Measurements from ENCODE around the gene COL9A3.
A peak's percentile ranks its signal among the peaks of the same experiment; 100 is the strongest.

Gene COL9A3

DNA sequence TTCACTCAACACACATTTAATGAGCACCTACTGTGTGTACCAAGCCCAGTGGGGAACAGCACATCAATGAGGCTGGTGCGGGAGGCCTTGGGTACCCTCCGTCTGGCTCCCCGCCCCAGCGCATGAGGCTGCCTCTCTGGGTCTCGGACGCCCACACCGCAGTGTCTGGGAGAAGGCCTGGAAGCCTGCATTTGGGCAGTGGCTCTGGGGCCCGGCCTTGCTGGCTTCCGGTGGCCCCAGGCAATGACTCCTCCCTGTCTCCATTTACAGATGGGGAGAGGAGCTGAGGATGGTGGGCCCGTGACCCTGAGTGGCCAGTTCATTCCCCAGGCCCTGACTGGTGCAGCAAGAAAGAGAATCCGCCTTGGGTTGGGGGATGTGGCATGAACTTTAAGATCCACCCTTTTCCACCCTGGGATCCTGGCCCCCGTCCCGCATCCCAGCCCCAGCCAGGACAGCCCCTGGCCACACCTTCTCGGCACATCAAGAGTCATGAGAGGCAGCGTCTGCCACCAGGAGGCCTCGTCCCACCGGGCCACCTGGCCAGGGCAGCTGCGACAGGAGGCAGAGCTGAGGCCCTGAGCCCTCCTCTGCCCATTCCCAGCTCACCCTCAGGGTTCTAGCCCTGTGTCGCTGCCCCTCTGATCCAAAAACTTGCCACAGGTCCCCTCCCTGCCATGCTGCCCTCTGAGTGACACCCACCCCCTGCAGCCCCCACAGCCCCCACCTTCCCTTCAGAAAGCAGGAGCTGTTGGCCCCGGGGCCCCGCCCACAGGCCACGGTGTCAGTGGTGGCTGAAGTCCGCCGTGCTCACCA, 38.0 kb upstream of the COL9A3 start:
- DNase-seq, result no peak

DNA sequence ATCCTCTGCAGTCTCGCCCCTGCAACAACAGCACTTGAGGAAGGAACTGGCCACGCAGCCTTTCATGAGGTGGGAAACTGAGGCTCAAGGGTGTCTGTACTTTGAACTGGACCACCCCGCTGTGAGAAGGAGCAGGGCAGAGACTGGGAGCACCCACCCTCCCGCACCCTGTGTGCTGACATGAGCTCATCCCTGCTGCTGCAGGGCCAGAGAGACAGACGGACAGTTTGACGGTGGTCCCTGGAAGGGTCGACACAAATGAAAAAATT, 37.5 kb upstream of the COL9A3 start:
- DNase-seq, result no peak

DNA sequence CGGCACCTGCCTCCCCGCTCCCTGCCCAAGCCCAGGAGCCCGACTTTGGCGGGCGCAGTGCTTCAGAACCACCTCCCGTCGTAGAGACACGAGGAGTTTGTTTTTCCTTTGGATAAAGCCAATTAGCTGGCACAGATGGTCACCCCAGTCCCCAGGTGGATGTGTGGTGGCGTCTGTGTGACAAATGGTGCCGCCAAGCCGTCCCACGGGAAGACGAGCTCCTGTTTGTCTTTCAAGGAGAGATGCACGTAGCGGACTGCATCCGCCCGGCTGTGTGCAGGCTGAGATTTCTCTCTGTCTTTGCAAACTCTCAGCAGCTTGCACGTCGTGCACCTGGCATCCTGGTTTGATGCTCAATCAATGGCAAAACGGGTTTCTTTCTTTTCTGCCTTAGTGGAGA, 36.6 kb upstream of the COL9A3 start:
- DNase-seq, result no peak

DNA sequence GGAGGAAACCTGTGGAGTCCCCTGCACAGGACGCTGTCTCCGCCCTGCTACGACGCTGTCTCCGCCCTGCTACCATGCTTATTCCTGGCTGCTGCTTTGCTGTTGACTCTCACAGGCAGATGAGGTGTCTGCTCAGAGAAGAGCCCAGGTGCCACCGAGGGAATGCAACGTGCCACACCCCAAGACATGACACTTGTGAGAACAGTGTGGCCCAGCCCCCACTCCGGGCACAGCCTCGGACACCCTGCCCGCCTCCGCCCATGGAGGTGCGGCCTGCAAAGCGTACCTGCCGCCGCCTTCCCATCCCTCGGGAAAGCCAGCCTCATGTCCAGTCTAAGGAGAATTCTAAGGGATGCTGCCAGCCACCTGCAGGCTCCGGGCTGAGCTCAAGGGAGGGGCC, 36.2 kb upstream of the COL9A3 start:
- no peak for DNase-seq

DNA sequence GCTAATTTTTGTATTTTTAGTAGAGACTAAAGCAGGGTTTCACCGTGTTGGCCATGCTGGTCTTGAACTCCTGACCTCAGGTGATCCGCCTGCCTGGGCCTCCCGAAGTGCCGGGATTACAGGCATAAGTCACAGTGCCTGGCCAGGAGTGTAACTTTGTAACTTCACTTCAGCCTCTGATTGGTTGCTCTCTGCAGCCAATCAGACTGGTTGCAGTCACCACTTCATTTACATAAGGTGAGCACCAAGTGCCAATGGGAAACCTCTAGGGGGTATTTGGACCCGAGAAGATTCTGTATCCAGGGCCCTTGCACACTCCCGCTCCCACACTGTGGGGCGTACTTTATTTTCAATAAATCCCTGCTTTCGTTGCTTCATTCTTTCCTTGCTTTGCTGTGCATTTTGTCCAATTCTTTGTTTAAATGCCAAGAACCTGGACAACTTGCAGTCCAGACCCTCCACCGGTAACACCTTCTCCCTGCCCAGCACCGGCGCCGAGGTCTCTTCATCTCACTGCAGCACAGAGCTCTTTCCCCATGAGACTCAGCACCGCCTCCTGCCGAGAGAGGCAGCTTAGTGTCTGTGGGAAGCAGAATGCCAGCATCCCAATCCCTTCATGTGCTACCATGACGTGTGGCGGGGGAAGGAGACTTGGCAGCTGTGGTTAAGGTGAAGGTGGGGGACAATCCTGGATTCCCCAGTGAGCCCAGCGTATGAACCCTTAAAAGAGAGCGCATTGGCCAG, 34.5 kb upstream of the COL9A3 start:
- no peak for DNase-seq

DNA sequence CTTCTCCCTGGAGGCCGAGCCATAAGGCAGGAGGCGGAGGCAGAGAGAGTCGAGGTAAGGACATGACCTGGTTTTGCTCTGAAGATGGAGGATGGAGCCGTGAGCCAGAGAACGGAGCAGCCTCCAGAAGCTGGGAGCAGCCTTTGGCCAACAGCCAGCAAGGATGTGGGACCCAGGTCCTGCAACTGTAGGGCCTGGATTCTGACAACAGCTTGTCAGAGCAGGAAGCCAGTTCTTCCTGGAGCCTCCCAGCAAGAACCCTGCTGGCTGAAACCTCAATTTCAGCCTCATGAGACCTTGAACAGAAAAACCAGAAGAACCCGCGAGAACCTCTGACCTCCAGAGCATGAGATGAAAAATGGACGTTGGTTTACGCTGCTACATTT, 34.0 kb upstream of the COL9A3 start:
- no peak for DNase-seq

DNA sequence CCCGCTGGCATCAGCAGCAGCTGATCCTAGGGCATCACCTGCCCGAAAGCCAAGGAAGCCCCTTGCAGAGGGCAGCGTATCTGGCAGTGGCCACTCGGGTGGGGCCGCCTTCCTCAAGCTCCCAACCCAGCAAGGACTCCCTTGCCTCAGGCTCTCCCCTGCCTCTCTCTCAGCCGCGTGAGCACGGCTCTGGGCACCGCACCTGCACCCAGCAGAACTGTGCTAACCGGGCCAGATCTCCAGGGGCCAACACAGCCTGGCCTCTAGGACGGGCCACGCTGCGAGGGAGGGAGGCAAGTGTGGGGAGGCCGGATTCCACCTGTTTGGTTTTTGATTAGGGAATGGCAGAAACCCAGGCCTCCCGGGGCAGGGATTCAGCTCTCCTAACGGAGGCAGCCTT, 32.4 kb upstream of the COL9A3 start:
- no peak for DNase-seq

DNA sequence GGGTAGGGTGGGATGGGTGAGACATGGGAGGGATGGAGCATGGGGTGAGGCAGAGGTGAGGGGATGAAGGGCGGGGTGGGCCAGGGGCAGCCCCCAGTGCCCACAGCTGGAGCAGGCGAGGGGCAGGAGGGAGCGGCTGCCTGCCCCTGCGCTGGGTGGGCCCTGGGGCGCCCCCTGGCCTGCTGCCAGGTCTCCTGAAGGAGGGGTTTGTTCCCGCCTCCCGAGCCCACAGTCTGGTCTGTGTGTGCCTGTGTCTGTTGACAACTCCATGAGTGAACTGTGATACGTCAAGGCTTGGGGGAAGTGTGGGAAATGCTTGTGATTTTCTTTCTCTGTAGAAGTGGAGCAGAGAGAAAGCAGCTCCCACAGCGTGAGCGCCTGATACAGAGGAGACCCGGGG, 31.5 kb upstream of the COL9A3 start:
- DNase-seq, result no peak

DNA sequence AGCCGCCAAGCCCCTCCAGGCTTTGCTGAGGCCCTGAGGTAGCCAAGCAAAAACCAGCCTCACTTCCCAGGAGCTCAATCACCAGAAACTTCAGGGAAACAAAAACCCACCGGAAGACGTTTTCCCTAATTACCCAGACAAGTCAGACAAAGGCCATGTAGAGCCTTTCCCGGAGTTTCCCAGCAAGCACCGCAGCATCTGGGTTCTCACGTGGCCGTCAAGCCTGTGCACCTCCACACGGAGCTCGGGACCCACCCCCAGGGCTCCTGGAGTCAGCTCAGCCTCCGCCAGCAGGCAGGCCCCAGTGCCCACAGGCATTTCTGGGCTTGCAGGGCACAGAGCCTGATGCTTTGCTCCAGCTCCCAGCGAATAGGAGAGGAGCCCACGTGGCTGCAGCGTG, 30.7 kb upstream of the COL9A3 start:
- DNase-seq, result no peak

DNA sequence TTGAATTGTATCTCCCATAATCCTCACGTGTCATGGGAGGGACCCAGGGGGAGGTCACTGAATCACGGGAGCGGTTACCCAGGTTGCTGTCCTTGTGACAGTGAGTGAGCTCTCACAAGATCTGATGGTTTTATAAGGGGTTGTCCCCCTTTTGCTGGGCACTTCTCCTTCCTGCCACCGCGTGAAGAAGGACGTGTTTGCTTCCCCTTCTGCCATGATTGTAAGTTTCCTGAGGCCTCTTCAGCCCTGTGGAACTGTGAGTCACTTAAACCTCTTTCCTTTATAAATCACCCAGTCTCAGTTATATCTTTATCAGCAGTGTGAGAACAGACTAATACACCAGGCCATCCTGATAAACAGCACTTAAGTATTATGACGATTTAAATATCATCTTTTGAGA, 29.5 kb upstream of the COL9A3 start:
- no peak for DNase-seq

DNA sequence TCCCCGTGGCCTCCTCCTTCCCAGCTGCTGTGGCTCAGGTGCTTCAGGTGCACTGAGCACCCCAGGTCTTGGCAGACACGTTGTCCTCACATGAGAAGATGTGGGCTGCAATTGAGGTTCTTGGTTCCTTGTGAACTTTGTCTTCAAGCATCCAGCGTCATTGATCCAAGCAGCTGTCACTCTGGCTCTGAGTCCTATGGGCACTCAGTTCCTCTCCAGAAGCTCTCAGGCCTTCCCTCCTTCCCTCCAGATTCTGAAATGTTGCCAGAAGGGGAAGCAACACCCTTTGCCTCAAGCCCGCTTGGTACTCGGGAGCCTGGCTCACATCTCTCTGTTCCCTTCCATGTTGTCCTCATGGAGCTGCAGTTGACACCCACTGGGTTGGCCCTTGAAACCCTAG, 29.0 kb upstream of the COL9A3 start:
- DNase-seq, result no peak

DNA sequence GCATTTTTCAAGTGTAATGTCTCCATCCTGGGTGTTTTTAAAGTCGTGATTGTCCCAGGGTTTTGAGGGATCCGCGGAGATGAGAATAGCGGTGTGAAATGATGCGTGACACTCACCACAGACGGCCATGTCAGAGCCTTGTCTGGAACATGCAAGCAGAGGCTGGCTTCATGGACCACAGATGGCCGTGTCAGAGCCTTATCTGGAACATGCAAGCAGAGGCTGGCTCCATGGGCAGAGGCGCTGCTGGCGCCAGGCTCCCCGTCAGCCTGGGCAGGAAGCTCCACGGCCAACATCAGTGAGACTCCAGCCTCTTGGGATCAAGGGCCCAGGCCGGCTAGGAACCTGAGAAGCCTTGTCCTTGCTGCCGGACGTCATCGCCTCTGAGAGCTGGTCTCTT, 28.2 kb upstream of the COL9A3 start:
- DNase-seq, result no peak

DNA sequence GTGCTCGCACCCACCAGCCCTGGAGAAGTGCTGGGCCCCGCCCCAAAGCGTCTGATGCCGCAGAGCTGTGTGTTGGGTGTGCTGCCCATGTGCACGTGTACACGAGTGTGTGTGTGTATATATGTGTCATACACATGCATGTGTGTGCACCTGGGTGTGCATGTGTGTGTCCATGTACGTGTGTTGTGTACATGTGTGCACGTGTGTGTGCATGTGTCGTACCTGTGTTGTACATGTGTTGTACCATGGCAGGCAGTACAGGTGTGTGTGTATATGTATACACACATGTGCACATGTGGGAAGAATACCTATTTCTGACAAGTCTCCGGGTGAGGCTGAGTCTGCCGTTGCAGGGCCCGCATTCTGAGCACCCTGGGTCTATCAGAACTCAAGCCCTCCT, 26.8 kb upstream of the COL9A3 start:
- no peak for DNase-seq

DNA sequence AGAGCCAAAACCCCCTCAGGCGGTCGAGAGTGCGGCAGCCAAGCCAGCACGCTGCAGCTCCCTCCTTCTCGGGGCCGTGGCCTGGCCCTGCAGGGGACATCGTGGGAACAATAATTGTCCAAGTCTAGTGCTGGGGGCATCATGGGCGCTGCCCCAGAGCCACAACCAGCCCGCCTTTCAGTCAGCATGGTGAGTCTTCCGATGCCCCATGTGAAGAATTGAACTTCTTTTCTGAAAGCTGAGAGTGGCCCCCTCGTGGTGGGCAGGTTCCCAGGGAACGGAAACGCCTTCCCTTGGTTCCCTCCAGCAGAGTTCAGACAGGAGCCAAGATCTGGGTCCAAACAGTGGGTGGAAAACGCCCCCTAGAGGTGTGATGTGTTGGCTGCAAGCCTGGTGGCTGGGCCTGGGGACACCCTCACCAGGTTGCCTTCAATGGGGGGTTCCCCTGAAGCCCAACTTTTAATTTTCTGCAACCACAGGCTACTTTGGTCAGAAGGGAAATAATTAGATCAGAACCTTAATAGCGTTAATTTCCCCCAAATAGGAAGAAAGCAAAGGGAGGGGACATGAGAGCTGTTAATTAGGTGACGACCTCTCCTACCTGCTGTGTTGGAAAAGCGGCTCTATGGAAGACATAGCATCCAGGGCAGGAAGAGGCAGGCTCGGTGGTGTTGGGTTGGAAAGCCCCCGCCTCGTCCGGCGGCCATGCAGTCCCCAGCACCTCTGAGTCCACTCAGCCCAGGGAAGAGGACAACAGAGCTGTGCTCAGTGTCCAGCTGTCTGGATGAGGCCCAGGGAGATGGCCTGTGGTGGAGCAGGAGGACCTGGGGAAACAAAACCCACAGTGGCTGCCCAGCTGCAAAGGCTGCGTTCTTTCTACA, 25.3 kb upstream of the COL9A3 start:
- peak in 1 of 2 experiments; percentile 47 for DNase-seq

DNA sequence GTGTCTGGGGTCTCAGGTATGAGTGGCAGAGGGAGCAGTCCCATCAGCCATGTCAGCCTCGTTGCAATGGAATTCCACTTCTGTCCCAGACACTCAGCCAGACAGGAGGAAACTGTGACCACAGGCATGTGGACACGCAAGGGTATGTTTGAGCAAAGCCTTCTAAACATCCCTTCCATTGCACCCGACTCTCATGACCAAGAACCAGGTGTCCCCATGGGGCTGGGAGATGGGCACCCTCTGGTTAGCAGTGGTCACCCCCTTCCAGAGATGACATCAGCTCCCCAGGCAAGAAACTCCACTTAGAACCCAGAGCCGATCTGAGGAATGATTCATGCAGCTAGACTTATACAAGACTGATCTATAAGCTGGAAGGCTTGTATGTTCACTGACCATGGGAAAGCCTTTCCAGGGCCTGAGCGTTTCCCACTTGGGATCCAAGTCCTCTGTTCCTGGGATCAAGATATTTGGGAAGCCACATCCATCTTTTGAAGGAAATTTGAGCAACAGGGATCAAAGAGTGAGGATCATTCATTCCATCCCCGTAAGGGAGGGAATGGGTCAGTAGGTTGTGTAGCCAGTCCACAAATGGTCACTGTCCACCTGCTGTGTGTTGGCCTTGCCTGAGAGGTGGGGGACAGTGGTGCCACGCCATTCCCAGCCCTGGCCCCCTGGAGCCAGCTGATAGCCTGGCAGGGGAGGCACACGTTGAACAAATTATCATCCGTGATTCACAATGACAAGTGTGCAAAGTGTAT, 24.5 kb upstream of the COL9A3 start:
- no peak for DNase-seq

DNA sequence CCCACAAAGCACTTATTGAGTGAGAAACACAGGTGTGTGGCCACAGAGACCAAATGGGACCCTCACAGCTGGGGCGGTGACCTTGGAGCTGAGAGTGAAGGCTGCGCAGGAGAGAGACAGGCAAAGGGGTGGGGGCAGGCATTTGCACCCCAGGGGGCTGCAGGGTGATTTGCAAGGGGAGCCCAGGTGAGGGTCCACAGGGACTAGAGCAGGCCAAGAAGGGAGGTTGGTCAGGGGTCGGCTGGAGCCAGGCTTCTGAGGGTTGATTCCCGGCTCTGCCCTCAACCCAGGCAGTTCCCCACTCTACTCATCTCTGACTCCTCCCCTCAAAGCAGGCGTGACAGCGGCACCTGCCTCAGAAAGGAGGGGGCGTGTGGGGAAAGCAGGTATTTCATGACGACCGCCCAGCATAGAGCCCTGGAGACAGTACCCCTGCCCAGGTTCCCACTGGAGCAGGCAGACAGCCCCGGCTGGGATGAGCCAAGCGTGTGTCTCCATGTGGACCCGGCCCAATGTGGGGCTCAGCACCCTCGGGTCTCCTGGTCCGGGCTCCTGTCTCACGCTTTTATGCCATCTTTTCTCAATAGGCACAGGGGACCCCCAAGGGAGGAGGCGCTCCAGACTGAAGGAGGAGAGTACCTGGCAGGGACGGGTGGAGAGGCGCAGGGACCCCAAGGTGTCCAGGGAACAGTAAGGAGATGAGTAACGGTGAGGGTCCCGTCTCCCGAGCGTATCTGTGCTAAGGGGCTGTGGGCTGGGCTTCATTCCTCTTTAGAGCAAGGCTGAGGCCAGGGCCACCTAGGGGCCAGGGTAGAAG, 23.7 kb upstream of the COL9A3 start:
- DNase-seq, result no peak

DNA sequence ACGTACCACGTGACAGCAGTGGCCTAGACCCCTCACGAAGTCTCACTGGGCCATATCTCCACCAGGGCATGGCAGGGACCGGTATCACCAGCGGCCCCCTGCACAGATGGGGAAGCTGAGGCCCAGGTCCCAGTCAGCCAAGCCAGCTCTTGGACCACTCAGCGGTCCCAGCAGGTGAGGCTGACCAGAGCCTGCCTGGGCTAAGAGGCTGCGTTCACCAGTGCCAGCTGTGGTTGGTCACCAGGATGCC, 23.2 kb upstream of the COL9A3 start:
- DNase-seq, result no peak

DNA sequence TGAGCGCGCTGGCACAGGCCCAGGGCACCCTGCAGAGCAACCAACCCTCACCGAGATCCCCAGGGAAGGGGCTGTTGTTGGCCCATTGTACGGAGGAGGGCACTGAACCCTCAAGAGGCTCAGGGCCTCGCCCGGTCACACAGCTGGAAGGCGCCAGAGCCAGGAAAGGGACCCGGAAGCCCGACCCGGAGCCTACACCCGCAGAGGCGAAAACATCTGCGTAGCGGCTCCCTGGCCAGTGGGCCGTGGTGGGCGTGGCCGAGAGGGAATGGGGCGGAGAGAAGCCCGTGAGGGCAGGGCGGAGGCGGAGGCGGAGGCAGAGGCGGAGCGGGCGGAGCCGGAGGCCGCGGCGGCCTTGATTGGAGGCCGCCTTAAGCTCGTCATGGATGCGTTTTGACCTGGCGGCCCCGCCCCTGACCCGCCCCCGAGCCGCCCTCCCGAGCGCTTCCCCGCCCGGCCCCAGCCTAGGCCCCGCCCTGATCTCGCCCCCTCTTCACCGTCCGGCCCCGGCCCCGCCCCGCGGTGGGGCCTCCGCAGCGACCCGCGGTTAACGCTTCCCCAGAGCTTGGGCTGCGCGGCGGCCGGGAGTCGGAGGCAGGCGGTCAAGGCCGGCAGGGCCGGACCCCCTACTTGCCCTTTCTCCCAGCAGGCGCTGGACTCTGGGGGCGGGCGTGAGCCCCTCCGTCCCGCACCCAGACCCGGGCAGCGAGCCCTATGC, 22.7 kb upstream of the COL9A3 start:
- DNase-seq, result peak; percentile 50 to 54

DNA sequence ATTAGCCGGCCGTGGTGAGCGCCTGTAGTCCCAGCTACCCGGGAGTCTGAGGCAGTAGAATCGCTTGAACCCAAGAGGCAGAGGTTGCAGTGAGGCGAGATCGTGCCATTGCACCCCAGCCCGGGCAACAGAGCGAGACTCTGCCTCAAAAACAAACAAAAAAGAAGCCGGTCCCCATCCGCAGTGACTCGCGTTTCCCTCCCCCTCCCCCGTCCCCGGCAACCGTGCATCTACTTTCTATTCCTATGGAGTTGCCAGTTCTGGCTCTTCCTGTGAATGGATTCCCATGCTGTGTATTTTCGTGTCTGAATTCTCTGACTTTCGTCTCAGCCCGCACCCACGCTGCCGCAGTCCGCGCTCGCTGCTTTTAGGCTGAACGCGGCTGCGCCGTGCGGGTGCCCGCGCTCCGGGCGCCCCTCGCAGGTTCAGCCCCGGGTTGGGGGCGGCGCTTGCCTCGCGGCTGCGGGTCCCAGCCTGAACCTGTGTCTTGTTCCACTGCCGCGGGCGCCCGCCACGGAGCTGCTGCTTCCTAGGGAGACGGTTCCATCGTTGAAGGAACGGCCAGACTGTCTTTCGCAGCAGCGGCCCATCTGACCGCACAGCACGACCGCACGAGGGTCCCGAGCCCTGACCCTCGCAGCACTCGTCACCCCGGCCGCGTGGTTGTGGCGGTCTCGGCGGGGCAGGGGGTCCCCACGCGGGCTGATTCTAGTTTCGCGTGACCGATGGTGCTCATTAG, 21.7 kb upstream of the COL9A3 start:
- no peak for DNase-seq

DNA sequence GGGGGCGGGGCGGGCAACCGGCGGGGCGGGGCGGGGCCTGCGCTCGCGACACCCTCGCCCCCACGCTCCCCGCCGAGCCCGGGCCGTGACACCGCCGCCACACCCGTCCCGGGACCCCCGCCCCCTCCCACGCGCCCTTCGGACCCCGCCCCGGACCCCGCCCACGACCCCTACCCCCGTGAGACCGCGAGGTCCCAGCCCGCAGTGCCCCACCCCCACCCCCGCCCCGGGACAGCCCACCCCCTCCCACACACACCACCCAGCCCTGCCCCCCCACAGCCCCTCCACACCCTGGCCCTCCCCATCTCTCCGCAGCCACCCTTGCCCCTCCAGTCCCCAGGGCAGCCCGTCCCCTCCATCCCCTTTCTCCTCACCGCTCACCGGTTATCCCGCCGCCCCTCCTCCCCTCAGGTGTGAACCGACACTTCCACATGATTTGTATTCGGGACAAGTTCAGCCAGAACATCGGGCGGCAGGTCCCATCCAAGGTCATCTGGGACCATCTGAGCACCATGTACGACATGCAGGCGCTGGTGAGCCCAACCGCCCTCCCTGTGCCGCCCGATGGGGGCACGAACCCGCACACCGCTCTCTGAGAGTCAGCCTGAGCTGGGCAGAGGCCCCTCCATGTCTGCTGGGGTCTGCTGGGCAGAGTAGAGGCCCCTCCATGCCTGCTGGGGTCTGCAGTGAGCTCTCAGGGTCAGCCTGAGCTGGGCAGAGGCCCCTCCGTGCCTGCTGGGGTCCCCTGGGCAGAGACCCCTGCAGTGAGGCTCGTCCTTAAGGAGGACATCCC, 20.0 kb upstream of the COL9A3 start:
- DNase-seq, result no peak

Data from cerebellar nuclear complex (tissue), 1 donor.